Left renal pelvis (tissue), 4 donors: Measurements from ENCODE around the gene SDF4. TPM values are rescaled to one million over a fixed set of nuclear protein-coding genes. Genes with fewer than 3 reads are reported as not detected.
"Not testable (repeated sequence)": the region's sequence is repeated elsewhere in the genome, so short reads cannot be mapped to it uniquely, and the experiment has no call there.

Experiments used
- DNase-seq, 4 donors: peaks; one replicate each; pipeline ENCODE4 v3.0.0-alpha.2; 2013; ENCODE audit warnings: low read depth in 4 of 4, low spot score in 3 of 4
- polyA plus RNA-seq, 4 donors: library from polyadenylated mRNA; unstranded; fragments of 120-200 nt; gene quantifications; one replicate each; pipeline ENCODE4 v1.2.1, GENCODE V29; 2013; ENCODE audit not compliant: insufficient read length in 4 of 4

The SDF4 gene
- polyA plus RNA-seq, 4 donors, result 120 to 139 (median 128) TPM

DNA sequence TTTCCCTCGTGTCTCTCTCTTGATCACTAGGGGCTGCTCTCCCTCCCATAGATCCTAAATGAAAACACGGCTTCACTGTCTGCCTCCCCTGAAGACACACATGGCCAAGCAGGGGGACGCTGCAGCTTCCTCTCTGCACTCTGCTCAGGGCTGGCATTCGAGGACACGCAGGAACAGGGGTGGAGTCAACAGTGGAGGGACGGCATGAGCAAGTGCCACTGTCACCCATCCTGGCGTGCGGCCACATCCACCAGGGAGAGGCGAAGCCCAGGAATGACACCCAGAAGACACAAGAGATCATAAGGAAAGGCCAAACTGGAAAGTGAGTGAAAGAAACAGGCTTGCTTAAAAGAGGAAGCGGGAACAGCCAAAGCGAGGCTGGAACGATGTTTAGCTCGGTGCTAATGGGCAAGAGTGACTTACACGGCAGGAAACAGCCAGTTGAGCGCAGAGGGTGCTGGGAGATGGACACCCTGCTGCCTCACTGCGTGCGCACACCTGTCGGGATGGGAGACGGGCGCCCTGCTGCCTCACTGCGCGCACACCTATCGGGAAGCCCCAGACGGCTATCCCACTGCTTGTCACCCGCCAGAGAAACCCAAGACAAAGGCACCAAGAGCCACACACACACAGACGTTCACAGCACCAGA, 28.3 kb upstream of the SDF4 start:
- no peak for DNase-seq

DNA sequence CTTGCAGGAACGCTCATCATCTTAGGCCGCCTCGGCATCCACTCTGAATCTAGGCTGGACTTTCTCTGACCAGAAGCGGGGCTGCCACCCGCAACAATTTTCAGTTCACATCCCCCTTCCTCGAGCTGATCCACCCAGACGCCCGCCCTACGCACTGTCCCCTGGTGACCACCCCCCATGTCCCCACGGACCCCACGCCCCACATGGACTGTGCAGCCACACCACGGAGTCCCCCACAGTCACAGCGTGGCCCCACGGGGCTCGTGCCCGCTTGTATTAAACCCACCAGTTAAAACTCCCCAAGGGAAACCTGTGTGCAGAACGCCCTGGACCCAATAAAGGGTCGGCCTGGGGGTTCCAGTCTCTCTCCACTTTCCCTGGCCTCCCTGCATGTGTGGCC, 27.7 kb upstream of the SDF4 start:
- no peak for DNase-seq

DNA sequence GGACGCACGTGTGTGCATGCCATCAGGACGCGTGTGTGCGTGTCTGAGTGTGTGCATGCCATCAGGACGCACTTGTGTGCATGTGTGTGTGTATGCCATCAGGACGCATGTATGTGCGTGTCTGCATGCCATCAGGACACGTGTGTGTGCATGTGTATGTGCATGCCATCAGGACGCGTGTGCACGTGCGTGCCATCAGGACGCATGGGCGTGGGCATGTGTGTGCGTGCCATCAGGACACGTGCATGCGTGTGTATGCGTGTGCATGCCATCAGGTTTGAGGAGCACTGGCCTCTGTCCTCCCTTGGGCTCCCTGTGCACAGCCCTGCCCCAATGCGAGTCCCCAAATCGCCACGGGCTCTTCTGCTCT, 27.3 kb upstream of the SDF4 start:
- no peak for DNase-seq

DNA sequence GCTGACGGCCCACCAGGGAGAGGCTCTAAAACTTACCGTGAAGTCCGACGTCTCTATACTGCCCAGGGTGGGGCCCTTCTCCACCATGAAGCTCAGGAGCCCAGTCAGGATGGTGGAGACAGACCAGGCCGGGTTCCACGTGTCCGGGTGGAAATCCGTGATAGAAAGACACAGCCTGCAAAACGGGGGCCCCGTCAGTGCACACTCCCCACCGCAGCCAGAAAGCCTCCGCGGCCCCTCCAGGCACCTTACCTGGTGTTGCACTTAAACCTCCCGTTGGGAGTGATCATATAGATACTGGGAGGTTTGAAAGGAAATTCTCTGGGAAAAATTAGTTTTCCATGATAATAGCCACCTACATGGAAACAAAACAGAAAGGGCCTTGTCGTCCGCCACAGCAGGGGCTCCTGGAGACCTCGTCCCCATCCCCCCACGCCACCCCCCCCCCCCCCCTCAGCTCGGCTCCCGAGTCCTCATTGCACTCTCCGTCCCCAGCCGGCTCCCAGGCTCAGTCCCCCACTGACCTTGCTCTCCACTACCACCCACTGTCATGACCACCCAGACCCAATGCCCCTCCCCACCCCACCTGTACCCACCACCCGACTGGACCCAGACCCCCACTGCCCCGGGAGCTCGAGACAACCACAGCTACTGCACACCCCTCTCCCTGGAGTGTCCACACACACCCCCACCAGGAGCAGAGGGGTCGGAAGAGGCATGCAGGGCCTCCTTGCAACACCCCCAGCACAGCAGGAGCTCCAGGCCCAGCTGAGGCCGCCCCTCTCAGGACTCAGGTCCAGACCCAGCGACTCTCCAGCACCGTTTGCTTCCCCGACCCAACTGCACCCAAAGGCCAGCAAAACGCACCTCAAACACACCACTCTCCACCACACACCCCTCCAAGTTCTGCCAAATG, 25.4 kb upstream of the SDF4 start:
- no peak for DNase-seq

DNA sequence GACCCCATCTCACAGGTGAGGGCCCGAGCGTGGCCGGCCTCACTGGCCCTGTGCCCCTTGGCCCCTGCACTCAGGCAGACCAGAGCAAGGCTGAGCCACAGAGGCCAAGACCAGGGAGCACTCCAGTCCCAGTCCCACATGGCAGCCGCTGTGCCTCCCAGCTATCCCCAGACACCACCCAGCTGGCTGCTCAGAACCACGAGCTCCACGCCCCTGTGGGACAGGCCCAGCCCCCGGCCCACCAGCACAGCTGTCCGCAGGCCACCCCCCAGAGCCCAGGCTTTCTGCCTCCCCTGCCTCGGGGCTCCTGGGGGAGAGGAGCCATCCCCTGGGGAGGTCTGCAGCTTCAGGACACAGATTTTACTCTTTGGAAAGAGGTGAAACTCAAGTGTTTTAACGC, 23.8 kb upstream of the SDF4 start:
- no peak for DNase-seq

DNA sequence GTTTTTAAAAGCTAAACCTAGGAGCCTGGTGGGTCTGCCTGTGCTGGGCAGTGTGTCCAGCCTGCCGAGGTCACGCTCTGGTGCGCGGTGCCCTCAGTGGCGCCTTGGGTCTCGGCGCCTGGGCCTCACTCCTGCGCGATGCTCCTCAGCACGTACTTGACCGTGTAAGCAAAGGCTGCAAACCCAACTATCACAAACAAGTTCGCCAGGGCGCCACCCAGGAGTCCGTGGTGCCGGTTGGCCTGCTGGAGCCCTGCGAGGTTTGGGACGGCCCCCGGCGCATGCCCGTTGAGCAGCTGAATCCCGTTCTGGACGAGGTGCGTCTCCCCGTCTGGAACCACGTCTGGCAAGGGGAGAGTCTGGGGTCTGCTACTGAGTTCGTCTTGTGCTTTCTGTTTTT, 23.3 kb upstream of the SDF4 start:
- no peak for DNase-seq

DNA sequence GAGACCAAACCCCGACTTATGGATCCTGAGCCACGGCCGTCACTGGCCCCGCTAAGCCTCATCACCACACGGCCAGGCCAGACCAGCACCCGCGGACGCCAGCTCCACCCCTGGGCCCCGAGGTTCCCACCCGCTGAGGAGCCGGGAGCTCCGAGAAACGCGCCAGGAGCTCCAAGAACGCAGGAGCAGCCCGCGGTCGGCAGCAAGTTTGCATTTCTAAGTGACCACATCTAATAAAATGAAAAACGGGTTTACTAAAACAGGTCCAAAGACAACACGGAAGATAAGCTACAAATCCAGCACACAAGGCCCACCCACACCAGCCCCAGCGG, 22.8 kb upstream of the SDF4 start:
- DNase-seq, result no peak

DNA sequence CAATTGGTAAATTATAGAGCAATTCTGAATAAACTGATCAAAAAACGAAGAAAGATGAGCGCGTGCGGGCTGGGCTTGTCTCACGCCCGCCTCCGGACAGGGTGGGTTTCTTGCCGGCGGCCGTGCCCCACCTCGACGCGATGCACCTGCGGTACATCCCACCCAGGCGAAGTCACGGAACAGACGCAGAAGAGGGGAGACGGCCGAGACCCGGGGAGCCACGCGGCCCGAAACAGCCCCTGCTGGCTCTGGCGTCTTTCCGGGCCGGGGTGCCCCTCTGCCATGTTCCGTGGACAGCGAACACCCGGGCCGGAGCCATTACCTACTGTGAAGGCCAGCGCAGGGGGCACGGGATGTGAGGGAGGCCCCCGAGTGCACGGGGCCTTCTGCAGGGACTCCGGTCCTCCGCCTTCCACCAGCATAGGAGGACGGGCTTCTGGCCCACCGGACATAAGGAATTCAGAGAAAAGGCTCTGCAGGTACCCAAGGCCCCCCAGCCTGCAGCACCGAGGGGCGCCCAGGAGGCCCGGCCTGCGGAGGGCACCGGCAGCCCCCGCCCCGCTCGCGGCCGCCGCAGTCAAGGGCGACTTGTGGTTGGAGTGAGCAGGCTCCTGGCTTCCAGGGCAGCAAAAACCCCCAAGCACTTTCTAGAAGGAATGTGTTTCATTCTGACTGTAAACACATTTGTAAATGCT, 22.3 kb upstream of the SDF4 start:
- DNase-seq, result no peak

DNA sequence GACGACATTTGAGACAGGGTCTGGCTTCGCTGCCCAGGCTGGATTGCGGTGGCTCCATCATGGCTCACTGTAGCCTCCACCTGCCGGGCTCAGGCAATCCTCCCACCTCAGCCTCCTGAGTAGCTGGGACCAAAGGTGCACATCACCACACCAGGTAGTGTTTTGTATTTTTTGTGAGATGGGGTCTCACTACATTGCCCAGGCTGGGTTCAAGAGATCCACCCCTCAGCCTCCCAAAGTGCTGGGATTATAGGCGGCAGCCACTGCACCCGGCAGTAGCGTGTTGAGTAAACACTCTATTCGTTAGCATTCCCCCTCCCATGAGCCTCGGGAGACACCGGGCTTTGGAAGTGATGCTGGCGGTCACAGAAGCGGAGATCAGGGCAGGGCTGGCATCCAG, 21.5 kb upstream of the SDF4 start:
- no peak for DNase-seq

DNA sequence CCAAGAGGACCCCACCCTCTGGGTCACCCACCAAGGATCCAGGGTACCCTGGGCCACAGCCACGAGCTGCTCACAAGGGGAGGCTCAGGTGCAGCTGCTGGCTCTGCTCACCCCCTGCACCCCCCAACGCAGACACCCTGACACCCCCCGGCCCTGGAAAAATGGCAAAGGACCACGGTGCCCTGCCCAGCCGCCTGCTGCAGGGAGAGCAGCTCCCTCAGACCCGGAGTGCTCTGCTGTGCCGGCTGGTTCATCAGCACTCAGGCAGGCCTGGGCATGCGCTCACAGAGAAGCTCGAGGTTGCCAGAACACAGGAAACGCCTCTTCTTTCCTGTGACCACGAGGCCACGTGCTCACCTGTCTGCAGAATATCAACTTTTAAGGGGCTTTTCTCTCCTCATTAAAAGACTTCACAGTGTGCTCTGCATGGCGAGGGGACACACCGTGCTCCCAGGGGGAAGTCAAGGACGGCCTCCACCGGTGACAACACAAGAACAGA, 19.0 kb upstream of the SDF4 start:
- DNase-seq, result no peak

DNA sequence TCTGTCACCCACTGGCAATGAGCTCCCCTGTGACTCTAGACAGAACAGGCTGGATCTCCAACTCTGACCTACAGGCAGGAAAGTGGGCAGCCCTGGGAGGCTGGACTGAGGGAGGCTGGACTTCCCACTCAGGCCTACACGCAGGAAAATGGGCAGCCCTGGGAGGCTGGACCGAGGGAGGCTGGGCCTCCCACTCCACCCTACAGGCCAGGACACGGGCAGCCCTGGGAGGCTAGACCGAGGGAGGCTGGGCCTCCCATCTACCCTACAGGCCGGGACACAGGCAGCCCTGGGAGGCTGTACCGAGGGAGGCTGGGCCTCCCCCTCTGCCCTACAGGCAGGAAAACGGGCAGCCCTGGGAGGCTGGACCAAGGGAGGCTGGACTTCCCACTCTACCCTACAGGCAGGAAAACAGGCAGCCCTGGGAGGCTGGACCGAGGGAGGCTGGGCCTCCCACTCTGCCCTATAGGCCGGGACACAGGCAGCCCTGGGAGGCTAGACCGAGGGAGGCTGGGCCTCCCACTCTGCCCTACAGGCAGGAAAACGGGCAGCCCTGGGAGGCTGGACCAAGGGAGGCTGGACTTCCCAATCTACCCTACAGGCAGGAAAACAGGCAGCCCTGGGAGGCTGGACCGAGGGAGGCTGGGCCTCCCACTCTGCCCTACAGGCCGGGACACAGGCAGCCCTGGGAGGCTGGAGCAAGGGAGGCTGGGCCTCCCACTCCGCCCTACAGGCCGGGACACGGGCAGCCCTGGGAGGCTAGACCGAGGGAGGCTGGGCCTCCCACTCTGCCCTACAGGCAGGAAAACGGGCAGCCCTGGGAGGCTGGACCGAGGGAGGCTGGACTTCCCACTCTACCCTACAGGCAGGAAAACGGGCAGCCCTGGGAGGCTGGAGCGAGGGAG, 16.5 kb upstream of the SDF4 start:
- DNase-seq, result not testable (repeated sequence)

DNA sequence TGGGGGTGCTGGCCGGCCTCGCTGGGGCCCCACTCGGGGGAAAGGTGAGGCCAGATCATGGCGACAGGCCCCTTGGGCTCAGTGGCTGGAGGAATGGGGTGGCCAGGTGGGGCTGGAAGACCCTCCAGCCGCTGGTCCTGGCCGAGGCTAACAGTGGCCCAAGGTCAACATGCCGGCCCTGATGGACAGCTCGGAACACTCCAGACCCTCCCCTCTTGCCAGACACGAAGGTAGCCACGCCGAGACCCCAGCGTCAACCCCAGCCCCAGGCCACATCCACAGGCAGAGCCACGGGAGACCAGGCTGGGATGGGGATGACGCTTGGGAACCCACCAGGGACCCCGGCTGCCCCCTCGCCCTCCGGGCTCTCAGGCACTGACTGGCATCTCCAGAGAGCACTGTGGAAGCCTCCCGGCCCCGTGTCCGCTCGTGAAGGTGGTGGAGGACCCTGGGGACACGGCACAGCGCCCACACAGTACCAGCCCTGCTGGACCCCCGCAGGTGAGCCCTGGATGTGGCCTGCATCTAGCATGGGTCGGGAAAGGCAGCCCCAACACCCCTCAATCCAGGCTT, 15.6 kb upstream of the SDF4 start:
- no peak for DNase-seq

DNA sequence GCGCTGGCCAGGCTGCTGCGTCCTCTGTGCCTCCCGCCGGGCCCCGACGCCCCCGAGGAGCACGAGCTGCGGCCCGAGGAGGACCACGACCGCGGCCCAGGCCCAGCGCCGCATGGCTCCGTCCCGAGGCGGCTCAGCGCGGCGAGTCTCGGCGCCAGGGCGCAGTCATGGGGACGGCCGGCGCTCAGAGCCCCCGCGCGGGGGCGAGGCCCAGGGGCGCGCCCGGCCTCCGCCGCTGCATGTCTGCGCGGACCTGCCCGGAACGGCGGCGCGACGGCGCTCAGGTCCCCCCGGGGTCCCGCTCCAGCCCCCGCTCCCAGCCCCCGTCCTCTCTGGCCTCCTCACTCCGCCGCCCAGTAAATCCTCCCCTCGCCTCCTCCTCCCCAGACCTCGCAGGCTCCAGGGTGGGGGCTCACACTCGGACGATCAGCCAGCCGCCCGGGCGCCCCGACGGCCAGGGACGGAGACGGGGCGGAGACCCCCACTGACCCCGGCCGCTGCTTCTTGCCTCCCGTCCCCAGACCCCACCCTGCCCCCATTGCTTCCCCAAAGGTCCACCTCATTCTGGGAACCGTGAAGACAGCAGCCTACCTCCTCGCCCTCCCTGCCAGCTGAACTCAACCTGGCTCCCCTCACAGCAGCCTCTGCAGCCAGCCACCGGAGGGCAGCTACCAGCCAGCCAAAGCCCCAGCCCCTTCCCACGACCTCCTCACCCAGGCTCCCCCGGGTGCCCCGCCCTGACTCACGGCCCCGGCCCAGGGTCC, 15.0 kb upstream of the SDF4 start, which contains the start of gene C1QTNF12:
TSS of gene C1QTNF12 (minus strand) at position 146 of the 764 bp plus-strand sequence. CDS start at position 114, 32 bp downstream.
- no peak for DNase-seq

DNA sequence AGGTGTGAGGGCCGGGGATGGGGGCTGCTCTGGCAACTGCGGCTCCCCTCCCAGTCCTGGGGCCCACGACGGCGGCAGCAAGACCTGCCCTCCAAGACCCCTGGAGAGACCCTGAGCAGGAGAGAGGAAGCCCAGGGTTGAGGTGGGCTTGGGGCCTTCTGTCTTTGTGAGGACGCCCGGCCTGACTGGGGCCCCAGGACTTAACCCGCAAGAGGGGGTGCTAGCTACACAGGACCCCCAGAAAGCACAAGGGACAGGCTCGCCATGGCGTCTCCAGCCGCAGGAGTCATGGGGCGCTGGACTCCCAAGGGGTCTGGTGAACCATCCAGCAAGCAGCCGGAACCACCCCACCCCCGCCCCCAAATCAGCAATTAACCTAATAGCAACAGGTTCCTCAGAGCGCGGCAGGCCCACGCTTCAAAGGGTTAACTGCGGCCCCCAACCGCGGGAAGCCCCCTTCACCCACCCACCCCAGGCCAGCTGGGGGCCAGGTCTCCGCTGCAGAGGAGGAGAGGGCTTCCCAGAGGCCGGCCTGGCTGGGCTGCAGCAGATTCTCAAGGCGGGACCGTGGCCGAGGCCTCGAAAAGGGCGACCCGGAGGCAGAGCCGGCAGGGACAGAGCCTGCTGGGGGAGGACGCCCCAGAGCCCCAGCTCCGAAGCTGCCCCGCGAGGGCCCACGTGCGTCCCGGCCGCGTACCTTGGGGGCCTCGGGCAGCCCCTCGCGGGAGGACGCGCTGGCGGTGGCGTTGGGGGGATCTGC, 14.2 kb upstream of the SDF4 start:
- no peak for DNase-seq

DNA sequence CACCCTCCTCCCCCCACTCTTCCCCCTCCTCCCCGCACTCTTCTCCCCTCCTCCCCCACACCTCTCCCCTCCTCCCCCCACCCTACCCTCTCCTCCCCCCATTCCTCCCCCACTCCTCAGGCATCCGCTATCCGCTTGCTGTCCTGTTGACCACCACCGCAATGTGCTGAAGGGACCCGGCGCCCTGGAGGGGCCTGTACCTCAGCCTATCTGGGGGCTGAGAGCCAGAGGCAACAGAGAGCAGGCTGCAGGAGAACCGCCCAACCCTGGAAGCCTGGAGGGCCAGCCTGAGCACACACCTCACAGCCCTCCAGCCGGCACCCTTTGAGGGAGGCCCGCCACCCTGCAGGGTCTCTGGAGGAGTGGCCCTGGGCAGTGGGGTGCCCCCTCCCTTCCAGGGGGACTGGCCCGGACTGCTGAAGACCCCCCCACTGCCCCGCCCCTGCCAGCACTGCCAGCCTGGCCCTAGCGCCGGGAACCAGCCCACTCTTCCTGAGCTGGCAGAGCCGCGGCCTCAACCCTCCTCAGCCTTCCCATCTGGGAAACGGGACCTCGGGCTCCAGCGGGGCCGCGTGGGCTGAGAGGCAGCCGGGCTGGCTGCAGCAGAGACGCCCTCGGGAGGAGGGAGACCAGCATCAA, 13.5 kb upstream of the SDF4 start:
- DNase-seq, result no peak

DNA sequence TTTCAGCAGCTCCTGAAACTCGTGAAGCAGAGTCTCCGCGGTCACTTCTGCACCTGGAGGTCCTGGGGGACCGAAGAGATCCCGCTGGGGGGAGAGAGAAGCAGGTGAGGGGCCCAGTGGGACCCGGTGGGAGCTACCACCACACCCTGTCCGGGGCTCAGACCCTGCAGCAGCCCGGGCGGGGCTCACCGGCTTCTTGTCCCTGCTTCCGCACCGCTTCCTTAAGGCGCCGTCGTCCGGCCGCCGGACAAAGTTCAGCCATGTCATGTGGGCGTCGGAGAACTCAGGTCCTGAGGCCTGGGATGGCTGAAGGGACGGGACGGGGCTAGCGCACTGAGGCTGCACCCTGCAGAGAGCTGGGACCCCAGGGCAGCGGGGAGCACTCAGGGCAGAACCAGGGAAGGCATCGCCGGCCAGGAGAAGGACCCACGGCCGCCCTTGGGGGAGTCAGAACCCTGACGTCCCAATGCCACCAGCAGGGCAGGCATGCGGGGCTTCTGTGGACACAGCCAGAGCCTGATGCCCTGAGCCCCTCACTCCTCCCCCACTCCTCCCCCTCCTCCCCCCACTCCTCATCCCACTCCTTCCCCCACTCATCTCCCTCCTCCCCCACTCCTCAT, 12.5 kb upstream of the SDF4 start:
- no peak for DNase-seq

DNA sequence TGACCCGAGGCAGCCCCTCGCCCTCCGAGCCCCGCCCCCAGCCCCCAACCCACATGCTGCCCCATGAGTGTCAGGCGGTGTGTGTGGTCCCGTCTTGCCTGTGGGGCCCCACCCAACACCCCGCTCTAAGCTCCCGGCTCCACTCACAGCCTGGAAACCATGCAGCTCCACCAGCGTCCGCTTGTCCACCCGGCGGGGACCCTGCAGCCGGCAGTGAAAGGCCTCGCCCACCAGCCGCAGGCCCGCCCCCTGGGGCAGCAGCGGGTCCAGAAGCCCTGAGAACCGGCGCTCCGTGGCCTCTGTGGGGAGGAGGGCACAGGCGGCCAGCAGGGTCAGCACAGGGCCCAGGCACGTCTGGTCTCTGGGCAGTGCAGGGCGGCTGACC, 12.0 kb upstream of the SDF4 start:
- no peak for DNase-seq

DNA sequence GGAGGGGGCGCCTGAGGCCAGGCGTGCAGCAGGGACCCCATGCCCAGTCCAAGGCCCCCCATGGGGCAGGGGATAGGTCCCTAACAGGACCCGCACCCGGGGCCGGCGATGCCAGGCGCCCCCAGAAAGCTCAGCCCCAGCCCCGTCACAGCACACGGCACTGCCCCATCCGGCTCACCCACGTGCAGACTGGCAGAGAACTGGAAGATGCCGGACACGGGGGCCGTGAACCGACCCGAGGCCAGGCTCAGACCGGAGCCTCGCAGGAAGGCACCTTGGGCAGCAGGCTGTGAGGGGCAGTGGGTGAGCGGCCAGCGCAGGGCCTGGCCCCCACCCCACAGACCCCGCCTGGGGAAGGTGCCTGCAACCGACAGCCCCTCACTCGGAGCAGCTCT, 11.5 kb upstream of the SDF4 start:
- no peak for DNase-seq
